ENCODE measurements around the gene FILIP1L. TPM values are rescaled to one million over a fixed set of nuclear protein-coding genes. Genes with fewer than 3 reads are reported as not detected.

The FILIP1L gene
- 4.7 TPM for polyA plus RNA-seq (2012; ENCODE audit: insufficient read depth, insufficient read length, low read depth)

DNA sequence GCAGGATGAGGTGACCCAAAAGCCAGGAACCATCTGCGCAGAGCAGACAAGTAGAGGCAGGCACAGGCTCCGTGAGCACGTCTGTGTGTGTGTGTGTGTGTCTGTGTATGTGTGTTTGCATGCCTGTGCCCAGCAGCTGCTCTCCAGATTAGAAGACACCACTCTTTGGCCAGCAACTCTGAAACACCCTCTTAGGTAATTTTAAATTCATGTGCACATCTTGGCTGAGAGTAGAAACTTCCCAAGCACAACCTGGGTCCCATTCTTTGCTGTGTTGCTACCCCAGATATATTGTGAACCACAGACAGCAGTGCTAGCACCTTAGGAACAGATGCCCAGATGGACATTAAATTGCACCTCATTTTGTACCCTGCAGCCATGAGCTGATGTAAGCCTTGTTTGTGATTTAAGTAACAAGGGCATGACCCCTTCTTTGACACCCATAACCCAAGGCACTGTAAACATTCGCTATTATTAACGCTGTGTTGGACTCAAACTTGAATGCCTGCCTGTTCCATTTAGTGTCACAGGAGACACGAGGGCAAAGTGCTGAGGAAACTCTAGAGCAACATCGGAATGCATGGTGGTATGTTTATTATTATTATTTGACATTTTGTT is at the start of gene FILIP1L:
Gene FILIP1L, minus strand, starts transcription at position 89 of the 618 bp plus-strand sequence.
- H3K4me1 ChIP-seq, result peaks cover 6% of the 10 kb centered on the region; the same call in 1 of the 2 replicates
- H3K9me3 ChIP-seq, result no peaks in the 10 kb centered on the region
- TF ChIP-seq, protein P1, sequence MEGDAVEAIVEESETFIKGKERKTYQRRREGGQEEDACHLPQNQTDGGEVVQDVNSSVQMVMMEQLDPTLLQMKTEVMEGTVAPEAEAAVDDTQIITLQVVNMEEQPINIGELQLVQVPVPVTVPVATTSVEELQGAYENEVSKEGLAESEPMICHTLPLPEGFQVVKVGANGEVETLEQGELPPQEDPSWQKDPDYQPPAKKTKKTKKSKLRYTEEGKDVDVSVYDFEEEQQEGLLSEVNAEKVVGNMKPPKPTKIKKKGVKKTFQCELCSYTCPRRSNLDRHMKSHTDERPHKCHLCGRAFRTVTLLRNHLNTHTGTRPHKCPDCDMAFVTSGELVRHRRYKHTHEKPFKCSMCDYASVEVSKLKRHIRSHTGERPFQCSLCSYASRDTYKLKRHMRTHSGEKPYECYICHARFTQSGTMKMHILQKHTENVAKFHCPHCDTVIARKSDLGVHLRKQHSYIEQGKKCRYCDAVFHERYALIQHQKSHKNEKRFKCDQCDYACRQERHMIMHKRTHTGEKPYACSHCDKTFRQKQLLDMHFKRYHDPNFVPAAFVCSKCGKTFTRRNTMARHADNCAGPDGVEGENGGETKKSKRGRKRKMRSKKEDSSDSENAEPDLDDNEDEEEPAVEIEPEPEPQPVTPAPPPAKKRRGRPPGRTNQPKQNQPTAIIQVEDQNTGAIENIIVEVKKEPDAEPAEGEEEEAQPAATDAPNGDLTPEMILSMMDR (IDR thresholded peaks at IDR 0.05; ENCODE audit: low read depth, low read length), result no peak
- no peaks in the 10 kb centered on the region for H3K27me3 ChIP-seq
- no peak for DNase-seq
- H3K4me3 ChIP-seq (ENCODE audit: low read depth, low read length), result no peak within 1 kb of the TSS
- H3K36me3 ChIP-seq, result no peaks in the 10 kb centered on the region

DNA sequence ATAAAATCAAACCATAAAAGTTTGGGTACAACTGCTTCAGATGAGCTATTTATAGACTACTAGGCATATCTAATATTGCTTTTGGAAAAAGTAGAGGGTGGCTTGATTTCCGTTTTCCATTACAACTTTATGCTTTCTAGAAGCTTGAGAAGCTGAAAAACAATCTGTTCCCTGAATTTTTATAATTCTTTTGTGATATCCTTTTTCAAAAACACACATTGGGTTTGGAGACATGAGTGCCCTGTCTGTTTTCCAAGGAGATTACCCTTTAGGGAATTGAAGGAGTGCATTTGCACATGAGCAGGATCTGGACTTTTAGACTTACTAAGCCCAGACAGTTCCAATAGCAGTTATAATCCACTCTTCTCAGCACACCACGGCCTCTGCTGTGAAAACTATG is 49.5 kb upstream of the FILIP1L start:
- H3K36me3 ChIP-seq, result peaks cover 2% of the 10 kb centered on the region; the same call in 1 of the 2 replicates
- no peaks in the 10 kb centered on the region for H3K27me3 ChIP-seq
- no peak for DNase-seq
- TF ChIP-seq, protein P1 (IDR thresholded peaks at IDR 0.05; ENCODE audit: low read depth, low read length), result no peak
- peaks cover 12% of the 10 kb centered on the region for H3K4me1 ChIP-seq
- no peaks in the 10 kb centered on the region for H3K9me3 ChIP-seq
- H3K4me3 ChIP-seq (ENCODE audit: low read depth, low read length), result no peak overlapping the region

DNA sequence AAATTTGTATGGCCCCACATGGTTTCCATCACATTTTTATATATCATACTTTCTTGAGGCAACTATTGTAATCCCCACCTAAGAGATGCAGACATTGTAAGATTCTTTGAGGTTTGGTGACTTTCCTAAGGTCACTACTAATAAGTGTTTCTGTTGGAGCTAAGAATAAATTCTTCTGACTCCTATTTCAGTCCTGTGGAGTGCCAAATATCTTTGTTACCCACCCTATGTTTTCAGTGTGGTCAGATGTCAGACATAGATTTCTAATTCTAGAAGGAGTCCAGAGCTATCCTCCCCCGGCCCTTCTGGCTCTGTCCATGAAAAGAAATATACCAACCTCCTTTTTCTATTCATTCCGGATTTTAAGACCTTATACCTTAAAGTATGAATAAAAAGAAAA is 46.2 kb upstream of the FILIP1L start:
- Histone ChIP-seq H3K4me3 (ENCODE audit: low read depth, low read length) (no peak overlapping the region), H3K36me3 (peaks cover 4% of the 10 kb centered on the region; the same call in 1 of the 2 replicates), H3K4me1 (peaks cover 12% of the 10 kb centered on the region), H3K27me3 (no peaks in the 10 kb centered on the region), H3K9me3 (no peaks in the 10 kb centered on the region; the same call in 1 of the 2 replicates)
- no peak for DNase-seq
- TF ChIP-seq, protein P1 (IDR thresholded peaks at IDR 0.05; ENCODE audit: low read depth, low read length), result no peak

DNA sequence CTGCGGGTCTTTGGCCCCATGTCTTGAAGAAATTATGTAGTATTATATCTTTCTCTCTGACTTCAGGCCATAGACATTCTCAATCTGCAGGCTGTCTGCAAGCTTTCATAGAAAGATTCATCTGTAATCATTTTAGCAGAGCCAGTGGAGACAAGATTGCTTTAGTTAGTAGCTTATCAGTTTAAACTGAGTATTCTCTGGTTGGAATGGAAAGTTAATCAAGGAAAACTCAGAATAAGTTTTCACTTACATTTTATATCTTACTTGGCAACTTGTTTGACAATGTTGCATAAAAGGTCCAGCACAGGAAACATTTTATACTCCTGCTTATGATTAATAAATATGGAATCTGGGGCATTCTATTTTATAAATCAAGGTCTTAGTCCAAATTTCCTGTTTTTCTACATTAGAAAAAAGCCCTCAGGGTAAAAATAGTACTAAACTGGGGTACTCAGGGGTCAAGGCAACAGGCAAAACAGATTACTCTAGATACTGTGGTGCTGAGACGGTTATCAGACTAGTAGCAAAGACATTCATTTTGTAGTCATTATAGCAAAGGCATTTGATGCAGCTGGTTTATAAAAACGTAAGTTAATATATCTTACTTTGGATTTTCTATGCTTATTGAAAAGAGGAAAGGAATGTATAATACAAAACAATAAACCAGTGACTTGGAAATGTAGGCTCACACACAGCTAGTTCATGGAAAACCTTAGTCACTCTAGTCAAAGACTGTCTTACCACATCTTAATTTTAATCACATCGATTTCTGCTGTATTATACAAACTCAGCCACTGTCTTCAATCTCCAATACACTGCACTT is 45.2 kb upstream of the FILIP1L start:
- Histone ChIP-seq H3K9me3 (no peaks in the 10 kb centered on the region; the same call in 1 of the 2 replicates), H3K4me1 (peaks cover 12% of the 10 kb centered on the region), H3K4me3 (ENCODE audit: low read depth, low read length) (no peak overlapping the region), H3K27me3 (no peaks in the 10 kb centered on the region), H3K36me3 (peaks cover 10% of the 10 kb centered on the region; the same call in 1 of the 2 replicates)
- no peak for DNase-seq
- TF ChIP-seq, protein P1 (IDR thresholded peaks at IDR 0.05; ENCODE audit: low read depth, low read length), result no peak

DNA sequence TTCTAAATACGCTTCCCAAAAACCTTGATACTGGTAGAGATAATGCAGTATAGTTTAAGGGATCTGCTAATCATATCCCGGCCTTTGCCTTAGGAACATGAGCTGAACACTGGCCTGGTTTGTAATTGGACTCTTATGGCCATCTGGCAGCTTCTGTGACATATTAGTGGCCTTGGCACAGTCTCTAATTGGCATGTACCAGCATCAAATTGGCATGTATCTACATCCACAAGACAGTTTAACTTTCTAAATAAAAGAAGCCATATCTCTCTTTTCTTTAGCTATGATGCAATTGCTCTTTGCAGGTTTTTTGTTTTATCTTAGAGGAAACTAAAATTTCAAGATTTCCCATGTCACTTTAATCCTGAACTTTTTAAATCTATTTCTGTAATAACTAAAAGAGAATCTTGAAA is 44.6 kb upstream of the FILIP1L start:
- Histone ChIP-seq H3K4me3 (ENCODE audit: low read depth, low read length) (no peak overlapping the region), H3K9me3 (no peaks in the 10 kb centered on the region; the same call in 1 of the 2 replicates), H3K36me3 (peaks cover 10% of the 10 kb centered on the region; the same call in 1 of the 2 replicates), H3K4me1 (peaks cover 7% of the 10 kb centered on the region), H3K27me3 (no peaks in the 10 kb centered on the region)
- peak; percentile 67 for DNase-seq
- TF ChIP-seq, protein P1 (IDR thresholded peaks at IDR 0.05; ENCODE audit: low read depth, low read length), result no peak

Data from BE2C (cell line).